Measurements from ENCODE around the gene KHDC4.

Gene KHDC4

GRCh38 chr1:155960081-155960745 is 26.0 kb upstream of the KHDC4 start:
- no peak for TF ChIP-seq CTCF (IDR thresholded peaks at IDR 0.05; ENCODE audit: control insufficient read depth, extremely low read depth, insufficient read depth)
- no peak for DNase-seq (ENCODE audit: low read depth)
- no peak overlapping the region for H3K4me3 ChIP-seq (ENCODE audit: low read depth, low read length)

- no peak for DNase-seq (ENCODE audit: low read depth)
- H3K4me3 ChIP-seq (ENCODE audit: low read depth, low read length): no peak overlapping the region
- no peak for TF ChIP-seq CTCF (IDR thresholded peaks at IDR 0.05; ENCODE audit: control insufficient read depth, extremely low read depth, insufficient read depth)
These were observed 23.2 kb upstream of the KHDC4 start for GRCh38 chr1:155957411-155957915.

GRCh38 chr1:155954645-155955044 is 20.4 kb upstream of the KHDC4 start:
- DNase-seq (ENCODE audit: low read depth): no peak
- TF ChIP-seq CTCF (IDR thresholded peaks at IDR 0.05; ENCODE audit: control insufficient read depth, extremely low read depth, insufficient read depth): no peak
- no peak overlapping the region for H3K4me3 ChIP-seq (ENCODE audit: low read depth, low read length)

GRCh38 chr1:155952505-155952890 is 18.3 kb upstream of the KHDC4 start:
- no peak for TF ChIP-seq CTCF (IDR thresholded peaks at IDR 0.05; ENCODE audit: control insufficient read depth, extremely low read depth, insufficient read depth)
- H3K4me3 ChIP-seq (ENCODE audit: low read depth, low read length): no peak overlapping the region
- DNase-seq (ENCODE audit: low read depth): peak; percentile 49

- no peak for DNase-seq (ENCODE audit: low read depth)
- no peak for TF ChIP-seq CTCF (IDR thresholded peaks at IDR 0.05; ENCODE audit: control insufficient read depth, extremely low read depth, insufficient read depth)
- H3K4me3 ChIP-seq (ENCODE audit: low read depth, low read length): no peak overlapping the region
These were observed 17.7 kb upstream of the KHDC4 start for GRCh38 chr1:155951753-155952504.

- TF ChIP-seq CTCF (IDR thresholded peaks at IDR 0.05; ENCODE audit: control insufficient read depth, extremely low read depth, insufficient read depth): no peak
- no peak for DNase-seq (ENCODE audit: low read depth)
- no peak overlapping the region for H3K4me3 ChIP-seq (ENCODE audit: low read depth, low read length)
These were observed 16.6 kb upstream of the KHDC4 start for GRCh38 chr1:155950829-155951228.

Measured in LNCaP clone FGC (cell line).